Measurements from ENCODE around the gene TAAR2.
"Not testable (repeated sequence)": the region's sequence is repeated elsewhere in the genome, so short reads cannot be mapped to it uniquely, and the experiment has no call there.

TAAR2 gene

DNA sequence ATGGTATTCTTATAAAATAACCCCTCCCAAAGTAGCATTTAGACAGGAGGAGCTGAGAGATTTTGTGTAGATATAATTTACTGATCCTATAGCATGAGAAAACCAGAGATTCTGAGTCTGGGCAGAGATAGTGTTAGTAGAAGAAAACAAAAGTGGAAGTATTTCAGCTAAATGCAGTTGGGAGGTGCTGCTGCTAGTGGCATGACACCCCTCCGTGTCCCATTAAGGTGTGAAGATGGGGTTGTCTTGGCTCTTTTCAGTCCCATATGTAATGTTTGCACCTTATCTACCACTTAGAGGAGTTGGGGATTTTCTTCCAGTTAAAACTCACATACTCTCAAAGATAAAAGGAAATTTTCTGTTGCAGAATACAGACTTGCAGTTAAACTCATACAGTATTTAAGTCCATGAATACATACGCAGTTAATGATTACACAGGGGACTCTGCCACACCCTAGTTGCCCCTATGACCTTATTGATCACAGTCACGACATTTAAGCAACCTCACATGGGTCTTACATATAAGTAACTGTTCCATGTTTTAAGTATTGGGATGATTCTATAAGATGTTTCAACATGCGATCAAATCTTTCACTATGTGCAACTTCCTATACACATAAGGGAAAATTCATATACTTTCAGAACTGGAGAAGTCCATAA is 11.5 kb downstream of the TAAR2 start:
- DNase-seq: no peak

DNA sequence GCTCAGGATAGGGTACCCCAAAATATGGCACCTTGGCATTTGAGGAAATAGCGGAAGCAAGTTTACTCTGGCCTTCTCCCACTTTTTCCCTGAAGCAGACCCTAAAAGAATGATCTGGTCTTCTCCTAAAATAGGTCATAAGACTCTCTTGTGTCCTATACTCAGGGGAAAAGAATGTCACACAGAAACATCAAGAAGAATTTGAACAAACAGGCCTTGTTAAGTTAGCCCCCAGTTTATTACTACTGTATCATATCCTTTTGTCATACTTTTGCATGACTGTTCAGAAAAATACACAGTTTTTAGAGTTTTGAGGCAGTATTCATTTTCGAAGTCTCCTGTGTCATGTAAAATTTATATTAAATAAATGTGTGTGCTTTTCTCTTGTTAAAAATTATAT is 12.5 kb downstream of the TAAR2 start:
- no peak for DNase-seq

DNA sequence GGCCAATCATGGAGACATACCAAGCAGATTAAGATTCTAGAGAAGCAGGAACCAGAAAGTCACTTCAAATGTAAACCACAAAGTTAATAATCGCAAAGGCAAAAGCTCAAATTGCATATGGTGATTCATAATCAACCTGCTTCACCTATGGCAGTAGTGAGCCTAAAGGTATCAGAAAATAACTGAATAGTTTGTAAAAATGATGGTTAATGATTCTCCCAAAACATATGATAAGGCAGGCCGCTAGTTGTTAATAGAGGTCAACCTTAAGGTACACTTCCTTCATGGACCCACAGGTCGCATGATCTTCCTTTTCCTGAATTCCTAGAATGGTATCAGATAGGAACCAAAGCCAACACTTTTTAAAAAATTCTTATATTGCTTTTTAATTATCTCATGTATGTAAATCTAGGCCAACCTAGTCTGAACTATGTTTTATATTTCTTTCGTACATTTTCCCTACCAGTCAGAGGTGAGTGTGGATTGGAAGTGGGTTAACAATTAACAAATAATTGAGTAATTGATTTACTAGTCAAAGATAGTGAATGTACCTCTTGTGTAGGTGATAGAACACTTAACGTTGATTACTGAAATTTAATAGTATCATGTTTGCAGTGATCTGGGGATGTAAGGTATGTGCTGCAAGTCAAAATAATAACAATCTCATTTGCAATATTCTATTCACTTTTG is 16.4 kb downstream of the TAAR2 start:
- no peak for DNase-seq

DNA sequence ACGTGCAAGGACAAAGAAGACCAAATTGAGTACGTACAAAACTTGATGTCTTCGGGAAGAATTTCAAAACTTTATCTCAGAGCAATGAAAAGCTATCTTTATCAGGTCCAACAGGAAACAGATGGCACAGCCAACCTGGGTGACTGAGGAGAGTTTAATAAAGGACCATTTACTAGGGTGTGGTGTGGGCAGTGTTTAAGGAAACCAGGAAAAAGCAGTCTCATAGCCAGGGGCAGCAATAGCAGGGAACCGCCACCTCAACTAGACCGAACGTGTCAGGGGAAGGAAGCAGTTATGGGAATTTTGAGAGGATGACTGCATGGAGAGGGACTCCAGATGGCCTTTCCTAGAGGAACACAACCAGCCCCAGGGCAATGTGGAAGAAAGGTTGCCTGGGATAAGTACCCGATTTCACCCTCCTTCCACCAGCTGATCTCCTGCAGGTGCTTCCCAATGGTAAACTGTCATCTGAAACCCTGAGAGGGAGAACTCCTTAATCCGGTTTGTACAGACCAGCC is 19.4 kb downstream of the TAAR2 start:
- DNase-seq: no peak

DNA sequence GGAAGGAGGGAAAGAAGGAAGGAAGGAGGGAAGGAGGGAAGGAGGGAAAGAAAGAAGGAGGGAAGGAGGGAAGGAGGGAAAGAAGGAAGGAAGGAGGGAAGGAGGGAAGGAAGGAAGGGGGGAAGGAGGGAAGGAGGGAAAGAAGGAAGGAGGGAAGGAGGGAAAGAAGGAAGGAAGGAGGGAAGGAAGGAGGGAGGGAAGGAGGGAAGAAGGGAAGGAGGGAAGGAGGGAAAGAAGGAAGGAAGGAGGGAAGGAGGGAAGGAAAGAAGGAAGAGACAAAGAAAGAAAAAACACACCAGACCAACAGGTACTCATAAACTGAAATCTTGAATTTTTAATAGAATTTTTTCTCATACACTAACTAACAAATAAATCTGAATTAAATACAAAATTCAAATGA is 23.2 kb downstream of the TAAR2 start:
- DNase-seq: not testable (repeated sequence)

DNA sequence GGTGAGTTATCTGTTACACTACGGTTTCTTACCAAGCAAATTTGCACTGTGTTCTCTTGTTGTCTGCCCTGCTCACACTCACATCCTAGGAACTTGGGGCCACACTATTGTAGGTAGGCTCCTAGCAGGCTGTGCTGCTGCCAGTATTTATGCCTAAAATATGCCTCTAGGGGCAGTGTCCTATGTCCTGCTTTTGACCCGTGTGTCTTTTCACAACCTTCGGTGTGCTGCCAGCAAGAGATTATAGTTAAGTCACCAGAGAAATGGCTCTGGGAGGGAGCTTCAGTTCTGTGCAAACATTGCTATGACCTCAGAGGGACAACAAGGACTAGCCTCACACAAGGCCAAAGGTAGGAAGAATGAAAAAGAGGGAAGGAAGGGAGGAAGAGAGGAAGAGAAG is 25.6 kb downstream of the TAAR2 start:
- DNase-seq: no peak

DNA sequence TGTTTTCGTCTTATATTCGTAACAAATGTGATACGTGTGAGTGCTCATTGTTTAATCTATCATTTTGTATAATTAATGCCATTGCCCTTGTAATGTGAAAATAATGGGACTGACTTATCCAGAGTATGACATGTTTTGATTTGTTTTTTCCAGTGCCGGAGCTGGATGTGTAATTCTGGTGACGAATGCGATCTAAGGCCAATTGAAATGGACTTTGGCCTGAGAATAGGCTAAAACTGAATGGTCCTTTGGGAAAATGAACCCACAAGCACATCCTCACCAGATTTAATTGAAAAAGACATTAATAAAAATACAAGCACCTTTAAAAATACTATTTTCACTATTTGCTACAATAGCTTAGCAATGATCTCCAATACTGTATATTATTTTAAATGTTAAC is 27.9 kb downstream of the TAAR2 start:
- DNase-seq: no peak

DNA sequence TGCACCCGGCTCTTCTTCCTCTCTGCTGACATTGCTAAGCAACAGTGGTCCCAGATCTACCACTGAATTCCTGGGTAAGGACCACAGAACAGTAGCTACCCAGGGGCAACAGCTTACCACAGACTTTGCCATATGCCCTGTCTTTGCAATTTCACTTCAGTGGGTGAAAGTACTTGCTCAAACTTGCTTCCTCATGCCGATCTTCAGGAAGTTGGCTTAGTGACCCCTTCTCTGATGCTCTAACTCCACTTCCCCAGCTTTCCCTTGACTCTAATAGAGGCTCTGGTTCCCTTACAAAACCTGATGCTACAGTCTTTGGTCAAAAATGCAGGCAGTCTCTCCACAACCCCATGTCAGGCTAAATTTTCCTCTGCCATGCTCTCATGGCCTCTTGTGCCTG is 31.2 kb downstream of the TAAR2 start:
- no peak for DNase-seq

DNA sequence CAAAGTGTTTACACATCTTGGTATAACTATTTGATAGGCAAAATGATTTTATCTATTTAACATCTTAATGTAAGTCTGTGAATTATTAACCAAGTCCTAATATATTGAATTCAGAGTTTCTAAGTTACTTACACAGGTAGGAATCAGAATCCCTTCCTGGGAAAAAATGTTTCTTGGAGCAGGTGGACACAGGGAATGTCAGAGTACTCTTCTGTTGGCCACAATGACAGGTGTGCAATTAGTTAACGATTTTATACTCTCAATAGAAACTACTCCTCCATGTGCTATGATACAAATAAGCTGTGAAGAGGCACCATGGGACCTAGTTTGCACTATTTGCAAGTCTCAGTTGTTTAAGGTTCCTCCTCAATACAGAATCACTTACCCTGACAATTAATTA is 33.7 kb downstream of the TAAR2 start:
- no peak for DNase-seq

DNA sequence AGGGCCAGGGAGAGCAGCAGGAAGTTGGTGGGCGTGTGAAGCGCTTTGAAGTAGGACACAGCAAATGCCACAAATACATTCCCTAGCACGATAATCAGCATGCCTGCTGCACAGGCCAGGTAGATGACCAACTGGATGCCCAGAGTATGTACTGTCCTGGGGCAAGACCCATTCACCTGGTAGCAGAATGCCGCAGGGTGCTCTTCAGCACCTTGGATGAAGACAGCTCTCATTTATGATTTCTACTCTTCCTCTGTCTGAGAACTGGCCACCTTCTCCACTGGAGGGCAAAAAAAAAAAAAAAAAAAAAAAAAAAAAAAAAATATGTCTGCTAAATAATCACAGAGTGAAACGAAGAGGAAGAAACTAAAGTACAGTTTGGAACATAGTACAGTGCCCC is 34.6 kb downstream of the TAAR2 start, which contains the start of gene TAAR5:
TSS of gene TAAR5 (minus strand) at position 288 of the 400 bp plus-strand sequence. CDS start at position 233, 55 bp downstream.
- no peak for DNase-seq

DNA sequence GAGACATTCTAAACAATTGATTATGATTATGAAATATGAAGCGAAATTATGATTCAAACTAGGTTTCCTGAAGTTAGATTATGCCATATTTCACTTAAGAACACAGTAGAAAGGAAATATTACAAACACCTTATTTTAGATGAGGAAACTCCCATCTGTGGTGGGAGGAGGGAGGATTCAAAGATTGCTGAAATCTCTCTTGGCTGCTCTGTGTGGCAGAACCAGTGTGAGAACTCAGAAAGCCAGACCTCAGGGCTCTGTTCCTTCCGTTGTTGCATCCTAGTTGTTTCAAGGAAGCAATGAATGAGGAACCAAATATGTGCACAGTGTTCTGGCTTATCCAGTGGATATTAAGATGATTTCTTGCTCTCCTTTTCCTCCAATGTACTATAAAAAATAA is 36.7 kb downstream of the TAAR2 start:
- no peak for DNase-seq

DNA sequence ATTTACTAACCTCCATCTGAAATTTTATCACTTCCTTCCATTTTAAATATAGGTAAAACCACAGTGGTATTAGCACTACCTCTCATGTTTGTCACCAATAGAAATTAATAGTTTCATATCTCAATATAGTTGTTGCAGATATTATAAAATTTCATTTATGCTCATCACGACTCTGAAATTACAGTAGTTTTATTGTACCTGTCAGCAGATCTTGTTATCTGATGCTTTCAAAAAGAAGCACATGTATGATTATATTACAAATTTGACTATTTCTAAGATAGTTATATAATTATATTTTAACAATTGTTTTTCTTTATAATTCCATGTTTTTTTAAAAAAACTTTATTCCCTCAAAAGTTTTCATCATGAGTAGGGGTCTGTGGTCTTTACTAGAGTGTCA is 39.4 kb downstream of the TAAR2 start:
- DNase-seq: no peak

DNA sequence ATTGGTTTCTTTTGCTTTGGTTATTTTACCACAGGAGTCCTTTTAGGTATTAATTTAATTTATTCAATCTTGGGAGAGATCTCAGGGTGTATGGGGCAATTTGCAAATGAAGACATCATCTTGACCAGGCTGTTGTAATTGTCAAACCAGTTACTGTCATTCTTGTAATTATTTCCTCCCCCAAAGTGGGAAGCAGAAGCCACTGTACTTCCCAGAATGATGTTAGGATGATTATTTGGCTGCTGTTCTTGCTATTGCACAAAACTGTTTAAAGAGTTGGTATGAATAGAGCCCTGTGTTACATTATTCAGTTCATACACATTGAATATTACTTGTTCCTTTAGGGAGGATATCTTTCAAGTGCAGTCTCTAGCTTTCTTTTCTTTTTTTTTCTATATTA is 52.3 kb downstream of the TAAR2 start:
- no peak for DNase-seq

DNA sequence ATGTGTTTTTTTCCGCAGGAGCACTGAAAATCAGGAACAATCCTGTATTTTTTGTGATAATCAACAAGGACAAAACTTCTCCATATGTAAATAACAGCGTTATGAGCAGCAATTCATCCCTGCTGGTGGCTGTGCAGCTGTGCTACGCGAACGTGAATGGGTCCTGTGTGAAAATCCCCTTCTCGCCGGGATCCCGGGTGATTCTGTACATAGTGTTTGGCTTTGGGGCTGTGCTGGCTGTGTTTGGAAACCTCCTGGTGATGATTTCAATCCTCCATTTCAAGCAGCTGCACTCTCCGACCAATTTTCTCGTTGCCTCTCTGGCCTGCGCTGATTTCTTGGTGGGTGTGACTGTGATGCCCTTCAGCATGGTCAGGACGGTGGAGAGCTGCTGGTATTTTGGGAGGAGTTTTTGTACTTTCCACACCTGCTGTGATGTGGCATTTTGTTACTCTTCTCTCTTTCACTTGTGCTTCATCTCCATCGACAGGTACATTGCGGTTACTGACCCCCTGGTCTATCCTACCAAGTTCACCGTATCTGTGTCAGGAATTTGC is 53.8 kb downstream of the TAAR2 start, which contains the start of gene TAAR6:
TSS of gene TAAR6 (plus strand) at position 102 of the 557 bp plus-strand sequence. CDS start at position 102, 0 bp downstream.
- no peak for DNase-seq

DNA sequence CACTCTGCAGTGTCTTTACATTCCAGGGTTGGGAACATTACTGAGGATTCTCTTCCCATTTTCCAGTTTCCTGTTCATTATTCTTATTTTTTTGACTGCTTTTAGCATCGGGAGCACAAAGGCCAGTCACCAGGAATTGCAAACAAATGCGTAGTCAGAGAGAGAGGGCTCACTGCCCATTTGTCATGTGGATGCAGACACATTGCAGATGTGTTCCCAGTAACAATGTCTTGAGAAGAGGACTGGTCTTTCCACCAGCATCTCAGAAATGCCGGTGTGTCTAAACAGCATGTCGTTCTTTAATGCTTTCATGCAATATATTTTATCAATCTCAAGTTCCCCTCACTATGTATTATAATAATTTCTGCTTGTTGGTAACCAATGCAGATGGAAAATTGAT is 54.9 kb downstream of the TAAR2 start:
- no peak for DNase-seq

DNA sequence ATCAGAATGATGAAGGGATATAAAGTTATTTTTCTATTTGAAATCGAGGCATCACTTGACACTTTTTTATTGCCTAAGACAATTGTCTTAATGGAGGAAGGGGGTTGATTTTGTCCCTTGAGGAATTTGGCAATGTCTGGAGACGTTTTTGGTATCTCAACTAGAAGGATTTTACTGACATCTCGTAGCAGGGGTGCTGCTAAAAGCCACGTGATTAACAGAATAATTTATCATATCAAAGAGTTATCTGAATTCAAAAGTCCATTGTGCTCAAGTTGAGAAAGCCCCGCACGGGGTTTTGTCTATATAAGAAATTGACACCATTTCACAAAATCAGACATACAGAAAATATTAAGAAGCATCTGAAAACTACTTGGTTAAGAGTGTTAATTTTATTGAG is 55.5 kb downstream of the TAAR2 start:
- no peak for DNase-seq

DNA sequence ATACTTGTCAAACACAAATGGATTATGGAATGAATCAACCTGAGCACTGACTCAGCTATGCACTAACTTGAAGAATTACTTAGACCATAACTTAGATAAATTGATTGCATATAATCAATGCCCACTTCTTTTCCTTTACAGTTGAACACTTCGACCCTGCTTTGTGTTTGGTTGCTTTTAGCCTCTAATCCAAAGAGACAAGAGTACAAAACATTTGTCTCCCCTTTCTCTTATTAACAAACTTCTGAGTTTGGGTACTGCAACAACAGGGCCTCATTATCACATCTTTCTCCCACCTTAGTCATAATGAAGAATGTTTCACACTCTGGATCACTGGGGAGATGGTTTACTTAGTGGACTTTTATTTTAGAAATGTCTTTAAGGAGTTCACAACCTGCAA is 56.5 kb downstream of the TAAR2 start:
- DNase-seq: no peak

Measured in activated CD4-positive, alpha-beta T cell treated with anti-CD3 and anti-CD28 coated beads for 1 hour (primary cell).